Measurements from ENCODE around the gene SLC36A3. TPM values are rescaled to one million over a fixed set of nuclear protein-coding genes. Genes with fewer than 3 reads are reported as not detected.
"Not testable (repeated sequence)": the region's sequence is repeated elsewhere in the genome, so short reads cannot be mapped to it uniquely, and the experiment has no call there.

The SLC36A3 gene
- polyA plus RNA-seq, 2 donors, result not detected

DNA sequence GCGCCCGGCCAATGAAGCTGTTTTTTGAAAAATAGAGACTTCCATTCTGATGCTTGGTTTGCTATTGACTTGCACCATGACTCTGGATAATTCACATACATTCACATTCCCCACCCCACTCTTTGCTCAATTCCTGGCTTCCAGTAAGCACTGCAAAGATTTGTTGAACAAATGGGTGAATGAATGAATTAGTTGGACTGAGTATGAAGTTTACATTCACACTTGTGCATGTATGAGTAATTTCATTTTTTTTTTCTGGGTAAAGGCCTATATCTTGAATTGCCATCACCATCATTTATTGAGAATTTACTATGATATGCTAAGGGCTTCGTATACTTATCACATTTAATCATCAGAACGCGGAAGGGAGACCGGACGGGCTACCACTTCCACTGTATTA, 65.9 kb downstream of the SLC36A3 start:
- H3K4me1 ChIP-seq (ENCODE audit: control insufficient read depth in 2 of 2, insufficient read depth in 2 of 2, low read length in 1 of 2), result peaks cover 0 to 2% of the 10 kb centered on the region in 2 donors
- H3K36me3 ChIP-seq (ENCODE audit: control insufficient read depth in 2 of 2, insufficient read depth in 2 of 2, low read length in 1 of 2), result no peaks in the 10 kb centered on the region
- H3K27ac ChIP-seq (ENCODE audit: low read depth in 2 of 2, low read length in 1 of 2), result peak overlapping the region; percentile 7 to 64
- H3K27me3 ChIP-seq (ENCODE audit: control insufficient read depth in 1 of 2, insufficient read depth in 2 of 2, low read length in 2 of 2), result no peaks in the 10 kb centered on the region
- no peaks in the 10 kb centered on the region for H3K9me3 ChIP-seq (ENCODE audit: control insufficient read depth in 2 of 2, insufficient read depth in 1 of 2, low read depth in 1 of 2, low read length in 1 of 2)
- WGBS, 2 donors, result 84 to 91% methylated on average over 7 of the region's 7 CpGs
- H3K4me3 ChIP-seq (ENCODE audit: low read depth in 1 of 2, low read length in 2 of 2), result no peak overlapping the region

DNA sequence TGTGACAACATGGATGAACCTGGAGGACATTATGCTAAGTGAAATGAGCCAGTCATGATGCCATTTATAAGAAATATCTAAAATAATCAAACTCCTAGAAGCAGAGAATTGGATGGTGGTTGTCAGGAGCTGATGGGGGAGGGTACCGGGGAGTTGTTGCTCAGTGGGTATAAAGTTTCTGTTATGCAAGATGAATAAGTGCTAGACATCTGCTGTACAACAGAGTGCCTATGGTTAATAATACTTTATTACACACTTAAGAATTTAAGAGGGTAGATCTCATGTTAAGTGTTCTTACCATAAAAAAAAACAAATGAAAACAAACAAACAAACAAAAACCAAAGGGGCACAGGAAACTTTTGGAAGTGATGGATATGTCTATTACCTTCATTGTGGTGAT, 66.7 kb downstream of the SLC36A3 start:
- no peaks in the 10 kb centered on the region for H3K27me3 ChIP-seq (ENCODE audit: control insufficient read depth in 1 of 2, insufficient read depth in 2 of 2, low read length in 2 of 2)
- WGBS, 2 donors, result 92% methylated on average over 1 of the region's 1 CpG
- peaks cover 0 to 2% of the 10 kb centered on the region in 2 donors for H3K4me1 ChIP-seq (ENCODE audit: control insufficient read depth in 2 of 2, insufficient read depth in 2 of 2, low read length in 1 of 2)
- no peak overlapping the region for H3K27ac ChIP-seq (ENCODE audit: low read depth in 2 of 2, low read length in 1 of 2)
- no peak overlapping the region for H3K4me3 ChIP-seq (ENCODE audit: low read depth in 1 of 2, low read length in 2 of 2)
- no peaks in the 10 kb centered on the region for H3K9me3 ChIP-seq (ENCODE audit: control insufficient read depth in 2 of 2, insufficient read depth in 1 of 2, low read depth in 1 of 2, low read length in 1 of 2)
- no peaks in the 10 kb centered on the region for H3K36me3 ChIP-seq (ENCODE audit: control insufficient read depth in 2 of 2, insufficient read depth in 2 of 2, low read length in 1 of 2)

DNA sequence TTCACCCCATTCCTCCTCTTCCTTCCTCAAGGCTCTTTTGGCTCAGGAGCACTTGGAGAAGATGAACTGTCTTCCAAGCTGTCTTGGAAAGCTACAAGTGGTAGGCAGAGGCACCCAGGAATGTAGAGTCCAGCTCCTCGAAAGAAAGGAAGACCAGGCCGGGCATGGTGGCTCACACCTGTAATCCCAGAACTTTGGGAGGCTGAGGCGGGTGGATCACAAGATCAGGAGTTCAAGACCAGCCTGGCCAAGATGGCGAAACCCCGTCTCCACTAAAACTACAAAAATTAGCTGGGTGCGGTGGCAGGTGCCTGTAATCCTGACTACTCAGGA, 68.4 kb downstream of the SLC36A3 start:
- not testable (repeated sequence) for H3K4me3 ChIP-seq (ENCODE audit: low read depth in 1 of 2, low read length in 2 of 2); H3K36me3 ChIP-seq (ENCODE audit: control insufficient read depth in 2 of 2, insufficient read depth in 2 of 2, low read length in 1 of 2); H3K4me1 ChIP-seq (ENCODE audit: control insufficient read depth in 2 of 2, insufficient read depth in 2 of 2, low read length in 1 of 2); H3K27me3 ChIP-seq (ENCODE audit: control insufficient read depth in 1 of 2, insufficient read depth in 2 of 2, low read length in 2 of 2); H3K9me3 ChIP-seq (ENCODE audit: control insufficient read depth in 2 of 2, insufficient read depth in 1 of 2, low read depth in 1 of 2, low read length in 1 of 2)
- WGBS, 2 donors, result 92 to 94% methylated on average over 6 of the region's 6 CpGs
- peak overlapping the region; percentile 7 to 78 for H3K27ac ChIP-seq (ENCODE audit: low read depth in 2 of 2, low read length in 1 of 2)

DNA sequence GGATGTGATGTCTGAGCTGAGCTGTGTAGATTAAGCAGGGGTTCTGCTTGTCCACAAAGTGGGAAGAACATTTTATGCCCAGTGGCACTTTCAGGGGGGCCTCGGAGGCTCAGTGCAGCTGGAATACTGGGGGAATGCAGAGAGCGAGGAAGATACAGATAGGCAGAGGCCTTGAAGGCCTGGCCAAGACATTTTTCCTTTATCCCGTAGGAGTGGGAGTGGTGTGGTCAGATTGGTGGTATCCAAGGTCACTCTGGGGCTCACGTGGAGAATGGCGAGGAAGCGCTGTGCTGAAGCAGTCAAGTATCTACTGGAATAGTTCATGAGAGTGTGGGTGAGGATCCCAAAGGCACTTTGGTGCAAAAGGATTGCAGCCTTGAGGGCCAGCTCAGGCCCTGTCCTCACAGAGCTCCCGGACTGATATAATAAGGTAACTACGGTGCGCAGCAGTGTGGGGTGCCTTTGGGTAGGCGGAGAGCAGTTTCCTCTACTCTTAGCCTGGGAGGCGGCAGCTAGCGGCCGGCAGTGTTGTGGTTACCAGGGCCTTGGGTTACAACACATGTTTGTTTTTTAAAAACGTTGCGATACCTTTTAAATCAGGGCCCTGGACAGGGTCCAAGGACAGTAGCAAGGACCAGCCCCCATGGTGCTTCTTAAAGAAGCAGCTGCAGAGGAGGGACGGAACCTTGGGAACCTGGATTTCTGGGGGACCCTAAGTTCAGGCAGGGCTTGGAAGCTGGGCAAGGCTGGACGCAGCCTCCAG, 68.9 kb downstream of the SLC36A3 start:
- Histone ChIP-seq H3K27ac (ENCODE audit: low read depth in 2 of 2, low read length in 1 of 2) (peak overlapping the region; percentile 37 to 78), H3K27me3 (ENCODE audit: control insufficient read depth in 1 of 2, insufficient read depth in 2 of 2, low read length in 2 of 2) (no peaks in the 10 kb centered on the region), H3K9me3 (ENCODE audit: control insufficient read depth in 2 of 2, insufficient read depth in 1 of 2, low read depth in 1 of 2, low read length in 1 of 2) (no peaks in the 10 kb centered on the region), H3K4me3 (ENCODE audit: low read depth in 1 of 2, low read length in 2 of 2) (no peak overlapping the region), H3K36me3 (ENCODE audit: control insufficient read depth in 2 of 2, insufficient read depth in 2 of 2, low read length in 1 of 2) (no peaks in the 10 kb centered on the region), H3K4me1 (ENCODE audit: control insufficient read depth in 2 of 2, insufficient read depth in 2 of 2, low read length in 1 of 2) (peaks cover 0 to 2% of the 10 kb centered on the region in 2 donors)
- 36 to 48% methylated on average over 17 of the region's 17 CpGs for WGBS, 2 donors

DNA sequence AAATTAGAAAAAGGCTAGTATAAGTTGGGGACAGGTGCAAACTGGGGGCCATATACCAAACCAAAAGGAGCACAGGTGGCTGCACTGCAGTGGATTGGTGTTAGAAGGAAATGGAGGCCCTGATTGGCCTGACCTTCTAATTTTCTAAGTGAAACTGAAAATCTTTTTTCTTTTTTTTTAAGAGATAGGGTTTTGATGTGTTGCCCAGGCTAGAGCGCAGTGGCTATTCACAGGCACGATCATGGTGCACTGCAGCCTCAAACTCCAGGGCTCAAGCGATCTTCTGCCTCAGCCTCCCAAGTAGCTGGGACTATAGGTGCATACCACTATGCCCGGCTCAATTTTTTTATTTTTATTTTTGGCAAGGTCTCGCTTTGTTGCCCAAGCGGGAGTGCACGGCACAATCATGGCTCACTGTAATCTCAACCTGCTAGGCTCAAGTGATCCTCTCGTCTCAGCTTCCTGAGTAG, 69.9 kb downstream of the SLC36A3 start:
- H3K4me1 ChIP-seq (ENCODE audit: control insufficient read depth in 2 of 2, insufficient read depth in 2 of 2, low read length in 1 of 2), result peaks cover 0 to 2% of the 10 kb centered on the region in 2 donors
- 84 to 87% methylated on average over 8 of the region's 8 CpGs for WGBS, 2 donors
- no peaks in the 10 kb centered on the region for H3K27me3 ChIP-seq (ENCODE audit: control insufficient read depth in 1 of 2, insufficient read depth in 2 of 2, low read length in 2 of 2)
- no peak overlapping the region for H3K27ac ChIP-seq (ENCODE audit: low read depth in 2 of 2, low read length in 1 of 2)
- H3K4me3 ChIP-seq (ENCODE audit: low read depth in 1 of 2, low read length in 2 of 2), result no peak overlapping the region
- H3K9me3 ChIP-seq (ENCODE audit: control insufficient read depth in 2 of 2, insufficient read depth in 1 of 2, low read depth in 1 of 2, low read length in 1 of 2), result no peaks in the 10 kb centered on the region
- no peaks in the 10 kb centered on the region for H3K36me3 ChIP-seq (ENCODE audit: control insufficient read depth in 2 of 2, insufficient read depth in 2 of 2, low read length in 1 of 2)

DNA sequence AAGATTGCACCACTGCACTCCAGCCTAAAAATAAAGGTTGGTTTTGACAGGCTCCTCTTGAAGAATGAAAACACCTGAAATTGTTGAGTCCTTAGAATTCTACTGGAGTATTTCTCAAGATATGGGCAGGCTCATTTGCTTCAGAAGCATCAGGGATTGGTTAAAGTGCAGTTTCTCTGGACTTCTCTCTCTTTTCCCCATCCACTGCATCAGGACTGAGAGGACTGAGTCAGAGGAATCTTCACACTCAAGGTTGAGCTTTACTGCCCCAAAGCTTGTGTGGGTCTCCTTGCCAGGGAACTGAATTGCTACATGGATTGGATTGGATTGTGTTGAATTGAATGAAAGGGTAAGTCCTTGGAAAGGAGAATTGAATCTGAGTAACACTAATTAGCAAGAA, 72.2 kb downstream of the SLC36A3 start:
- Histone ChIP-seq H3K4me1 (ENCODE audit: control insufficient read depth in 2 of 2, insufficient read depth in 2 of 2, low read length in 1 of 2) (peaks cover 0 to 2% of the 10 kb centered on the region in 2 donors), H3K27me3 (ENCODE audit: control insufficient read depth in 1 of 2, insufficient read depth in 2 of 2, low read length in 2 of 2) (no peaks in the 10 kb centered on the region), H3K27ac (ENCODE audit: low read depth in 2 of 2, low read length in 1 of 2) (no peak overlapping the region), H3K4me3 (ENCODE audit: low read depth in 1 of 2, low read length in 2 of 2) (no peak overlapping the region), H3K9me3 (ENCODE audit: control insufficient read depth in 2 of 2, insufficient read depth in 1 of 2, low read depth in 1 of 2, low read length in 1 of 2) (no peaks in the 10 kb centered on the region), H3K36me3 (ENCODE audit: control insufficient read depth in 2 of 2, insufficient read depth in 2 of 2, low read length in 1 of 2) (no peaks in the 10 kb centered on the region)

DNA sequence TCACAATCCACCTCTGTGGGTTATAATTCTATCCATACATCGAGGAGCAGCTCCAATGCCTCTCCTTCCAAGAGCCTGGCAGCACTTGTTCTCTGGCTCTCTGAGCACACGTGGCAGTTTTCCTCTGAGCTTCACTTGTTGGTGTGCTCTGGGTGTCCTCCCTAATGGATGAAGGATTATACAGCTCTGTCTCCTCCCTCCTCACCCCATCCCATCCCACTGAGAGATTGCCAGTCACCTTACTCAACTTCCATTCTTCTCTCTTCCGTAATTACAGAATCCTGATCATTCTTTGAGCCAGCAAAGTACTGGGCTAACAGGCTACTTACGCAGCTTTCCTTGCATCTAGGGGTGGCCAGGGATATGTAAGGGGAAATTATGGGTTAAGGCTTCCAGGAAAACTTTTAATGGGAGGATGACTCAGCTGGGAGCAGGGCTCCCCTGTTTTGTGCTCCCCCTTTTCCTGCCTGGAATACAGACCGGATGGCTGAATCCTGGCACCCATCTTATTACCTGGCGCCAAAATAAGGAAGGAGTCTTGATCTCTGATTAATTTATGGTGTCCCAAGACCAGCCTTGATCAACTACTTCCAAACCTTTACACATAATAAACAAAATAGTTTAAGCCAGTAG, 73.4 kb downstream of the SLC36A3 start:
- no peak overlapping the region for H3K27ac ChIP-seq (ENCODE audit: low read depth in 2 of 2, low read length in 1 of 2)
- no peak overlapping the region for H3K4me3 ChIP-seq (ENCODE audit: low read depth in 1 of 2, low read length in 2 of 2)
- H3K9me3 ChIP-seq (ENCODE audit: control insufficient read depth in 2 of 2, insufficient read depth in 1 of 2, low read depth in 1 of 2, low read length in 1 of 2), result no peaks in the 10 kb centered on the region
- no peaks in the 10 kb centered on the region for H3K36me3 ChIP-seq (ENCODE audit: control insufficient read depth in 2 of 2, insufficient read depth in 2 of 2, low read length in 1 of 2)
- WGBS, 2 donors, result 40 to 58% methylated on average over 6 of the region's 6 CpGs
- H3K4me1 ChIP-seq (ENCODE audit: control insufficient read depth in 2 of 2, insufficient read depth in 2 of 2, low read length in 1 of 2), result peaks cover 0 to 2% of the 10 kb centered on the region in 2 donors
- no peaks in the 10 kb centered on the region for H3K27me3 ChIP-seq (ENCODE audit: control insufficient read depth in 1 of 2, insufficient read depth in 2 of 2, low read length in 2 of 2)

DNA sequence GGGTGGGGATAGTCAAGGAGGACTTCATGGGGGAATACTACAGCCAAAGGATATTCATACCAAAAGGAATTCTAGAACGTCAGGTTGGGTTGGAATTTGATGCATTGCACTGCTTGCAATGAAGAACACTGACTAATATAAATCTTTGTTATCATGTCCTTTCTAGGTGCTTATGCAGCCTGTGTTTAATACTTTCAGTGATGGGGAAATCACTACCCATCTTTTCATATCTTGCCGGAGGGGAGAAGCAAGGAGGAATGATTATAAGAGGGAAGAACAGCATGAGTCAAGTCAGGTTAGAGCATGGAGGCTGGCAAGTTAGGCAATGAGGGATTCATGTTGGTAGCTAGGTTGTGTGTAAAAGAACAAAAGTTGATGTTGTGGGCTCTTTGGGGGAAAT, 74.6 kb downstream of the SLC36A3 start:
- Histone ChIP-seq H3K4me1 (ENCODE audit: control insufficient read depth in 2 of 2, insufficient read depth in 2 of 2, low read length in 1 of 2) (no peaks in the 10 kb centered on the region), H3K27ac (ENCODE audit: low read depth in 2 of 2, low read length in 1 of 2) (no peak overlapping the region), H3K4me3 (ENCODE audit: low read depth in 1 of 2, low read length in 2 of 2) (no peak overlapping the region), H3K27me3 (ENCODE audit: control insufficient read depth in 1 of 2, insufficient read depth in 2 of 2, low read length in 2 of 2) (no peaks in the 10 kb centered on the region), H3K36me3 (ENCODE audit: control insufficient read depth in 2 of 2, insufficient read depth in 2 of 2, low read length in 1 of 2) (no peaks in the 10 kb centered on the region), H3K9me3 (ENCODE audit: control insufficient read depth in 2 of 2, insufficient read depth in 1 of 2, low read depth in 1 of 2, low read length in 1 of 2) (no peaks in the 10 kb centered on the region)
- WGBS, 2 donors, result 71 to 78% methylated on average over 2 of the region's 2 CpGs

DNA sequence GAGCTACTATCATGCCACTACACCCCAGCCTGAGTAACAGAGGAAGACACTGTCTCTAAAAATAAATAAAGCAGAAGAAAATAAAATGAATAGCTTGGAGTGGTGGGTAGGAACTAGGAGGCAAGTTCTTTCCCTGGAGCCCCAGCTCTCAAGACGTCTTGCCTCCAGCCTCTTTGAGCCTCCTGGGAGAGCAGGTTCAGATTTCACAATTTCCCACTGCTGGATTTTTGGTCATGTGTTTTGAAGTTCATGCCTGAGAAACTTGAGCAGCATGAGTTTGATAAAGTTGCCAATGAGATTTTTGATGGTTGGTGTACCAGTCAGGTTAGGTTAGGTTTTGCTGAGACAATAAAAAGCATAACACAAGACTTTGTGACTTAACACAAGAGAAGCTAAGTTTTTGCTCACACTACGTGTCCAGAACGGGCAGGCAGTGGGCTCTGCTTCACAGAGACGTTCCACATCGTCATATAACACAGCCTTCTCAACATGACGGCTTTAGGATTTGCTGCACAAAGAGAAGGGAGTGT, 75.6 kb downstream of the SLC36A3 start:
- WGBS, 2 donors, result 91 to 95% methylated on average over 6 of the region's 6 CpGs

More for the DNA sequence above, 75.6 kb downstream of the SLC36A3 start:
- H3K27ac ChIP-seq (ENCODE audit: low read depth in 2 of 2, low read length in 1 of 2), result no peak overlapping the region
- no peaks in the 10 kb centered on the region for H3K36me3 ChIP-seq (ENCODE audit: control insufficient read depth in 2 of 2, insufficient read depth in 2 of 2, low read length in 1 of 2)
- no peaks in the 10 kb centered on the region for H3K9me3 ChIP-seq (ENCODE audit: control insufficient read depth in 2 of 2, insufficient read depth in 1 of 2, low read depth in 1 of 2, low read length in 1 of 2)
- no peaks in the 10 kb centered on the region for H3K27me3 ChIP-seq (ENCODE audit: control insufficient read depth in 1 of 2, insufficient read depth in 2 of 2, low read length in 2 of 2)
- H3K4me3 ChIP-seq (ENCODE audit: low read depth in 1 of 2, low read length in 2 of 2), result no peak overlapping the region
- H3K4me1 ChIP-seq (ENCODE audit: control insufficient read depth in 2 of 2, insufficient read depth in 2 of 2, low read length in 1 of 2), result peaks cover 0 to 4% of the 10 kb centered on the region in 2 donors

All from esophagus (tissue), 2 donors.